GM12892 (cell line): ENCODE measurements around the gene PIGM. TPM values are rescaled to one million over a fixed set of nuclear protein-coding genes. Genes with fewer than 3 reads are reported as not detected.

Experiments used
- DNase-seq: peaks from one replicate; pipeline ENCODE4 v3.0.0; 2011; ENCODE audit not compliant: insufficient read length
- FAIRE-seq: peaks from 2 replicates; lab custom pipeline; 2011; peaks lifted over from hg19 to GRCh38; lab: Jason Lieb, UNC
- POLR2A ChIP-seq: IDR thresholded peaks from 2 replicates; pipeline ENCODE4 v1.6.1; 2011; ENCODE audit warnings: low read depth, low read length, control low read depth
- POLR2AphosphoS5 ChIP-seq: IDR thresholded peaks from 2 replicates; pipeline ENCODE4 v1.6.1; 2011; ENCODE audit warnings: low read depth, low read length, control low read depth
- TAF1 ChIP-seq: IDR thresholded peaks from 2 replicates; pipeline ENCODE4 v1.6.1; 2011; ENCODE audit warnings: low read depth, mild to moderate bottlenecking, control low read depth, low read length, borderline replicate concordance
- polyA plus RNA-seq: library from polyadenylated mRNA; unstranded; fragments of >200 nt; gene quantifications from one replicate; pipeline ENCODE4 v1.2.1, GENCODE V29; 2012; ENCODE audit warnings: missing spikeins, inconsistent platforms; ENCODE audit not compliant: missing spikeins

The PIGM gene
- 2.4 TPM for polyA plus RNA-seq

GRCh38 chr1:160031365-160032164 is at the start of gene PIGM:
Gene PIGM, minus strand, starts transcription at chr1:160031990. Its CDS starts 251 bp downstream, at chr1:160031739.
- TF ChIP-seq POLR2A, result peak; percentile 72
- peak; percentile 58; the same call in 1 of the 2 replicates for TF ChIP-seq POLR2AphosphoS5
- TF ChIP-seq TAF1, result peak; percentile 10
- FAIRE-seq (peak; percentile 96), DNase-seq (peak; percentile 80)

DNA sequence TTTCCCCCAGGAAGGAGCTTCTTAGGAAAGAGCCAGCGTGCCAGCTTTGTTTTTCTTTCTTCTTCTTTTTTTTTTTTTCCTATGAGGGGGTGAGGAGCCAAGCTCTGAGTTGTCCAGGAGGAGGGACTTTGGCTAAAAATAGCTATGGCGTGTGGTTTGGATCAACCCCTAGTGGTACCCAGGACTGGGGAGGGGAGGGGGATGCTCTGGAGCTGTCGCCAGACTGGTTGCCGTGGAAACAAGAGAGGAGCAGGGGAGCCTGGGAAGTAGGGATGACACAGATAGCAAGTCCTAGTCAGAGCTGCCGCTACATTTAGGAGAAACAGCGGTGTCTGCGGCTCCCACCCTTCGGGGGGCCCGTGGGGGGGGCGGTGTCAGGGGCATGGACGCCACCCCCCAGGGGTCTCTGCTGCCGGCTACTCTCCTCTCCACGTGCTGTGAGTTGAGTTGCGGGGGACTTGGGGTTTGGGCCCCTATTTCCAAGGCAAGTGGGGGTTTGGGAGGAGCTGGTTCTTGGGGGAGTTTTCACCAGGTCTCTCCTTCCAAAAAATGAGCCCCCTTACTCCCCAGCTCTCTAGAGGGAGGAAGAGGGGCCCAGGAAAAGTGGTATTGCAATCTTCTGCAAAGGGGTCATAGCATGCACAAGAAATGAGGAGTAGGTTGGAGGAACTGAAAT is 49.6 kb upstream of the PIGM start, which contains the start of gene KCNJ9:
KCNJ9 (plus strand) TSS at position 278 of the 676 bp plus-strand sequence. CDS start 2,493 bp downstream, outside the sequence.
- TF ChIP-seq POLR2A (no peak), TAF1 (no peak), POLR2AphosphoS5 (no peak)
- DNase-seq (no peak), FAIRE-seq (no peak)

DNA sequence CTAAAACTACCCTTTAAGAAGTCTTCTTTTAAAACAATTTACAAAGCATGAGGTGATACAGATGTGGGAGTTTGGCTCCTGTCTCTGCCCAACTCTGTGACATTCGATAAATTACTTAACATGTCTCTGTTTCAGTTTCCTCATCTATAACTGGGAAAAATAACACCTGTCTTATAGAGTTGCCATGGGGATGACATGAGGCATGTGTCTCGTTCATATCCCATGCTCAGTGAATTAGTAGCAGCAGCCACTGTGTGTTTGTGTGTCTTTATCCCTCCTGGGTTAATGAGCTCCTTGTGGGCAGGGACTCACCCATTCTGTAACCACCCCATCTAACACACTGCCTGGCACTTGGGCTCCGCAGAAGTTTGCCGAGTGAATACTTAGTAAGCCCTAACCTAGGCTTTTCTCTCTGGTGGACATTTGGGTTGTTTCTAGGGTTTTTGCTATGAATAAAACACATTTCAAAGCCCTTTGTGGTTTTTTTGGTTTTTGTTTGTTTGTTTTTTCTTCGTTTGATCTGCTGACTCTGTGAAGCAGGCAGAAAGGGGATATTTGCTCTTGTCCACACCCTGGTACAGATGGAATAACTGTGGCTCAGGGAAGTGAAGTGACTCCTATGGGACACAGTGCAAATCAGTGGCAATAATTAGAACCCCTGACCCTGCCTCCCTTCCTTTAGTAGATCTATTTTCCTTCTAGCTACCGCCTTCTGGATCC is 48.8 kb upstream of the PIGM start:
- TF ChIP-seq TAF1 (no peak), POLR2A (no peak), POLR2AphosphoS5 (no peak)
- DNase-seq (no peak), FAIRE-seq (no peak)

DNA sequence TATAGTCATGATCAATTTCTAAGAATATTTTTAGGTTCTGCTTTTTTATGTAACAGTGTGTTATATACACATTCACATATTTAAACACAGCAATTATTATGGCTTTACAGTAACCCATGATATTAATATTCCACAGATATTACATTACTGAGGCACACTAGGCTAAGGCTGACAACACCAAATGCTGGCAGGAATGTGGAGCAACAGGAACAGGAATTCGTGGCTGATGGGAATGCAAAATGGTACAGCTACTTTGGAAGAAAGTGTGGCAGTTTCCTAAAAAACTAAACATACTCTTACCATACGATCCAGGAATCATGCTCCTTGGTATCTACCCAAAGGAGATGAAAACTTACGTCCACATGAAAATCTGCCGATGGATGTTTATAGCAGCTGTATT is 47.7 kb upstream of the PIGM start:
- no peak for TF ChIP-seq TAF1
- TF ChIP-seq POLR2A, result no peak
- no peak for TF ChIP-seq POLR2AphosphoS5
- DNase-seq, result no peak
- no peak for FAIRE-seq

DNA sequence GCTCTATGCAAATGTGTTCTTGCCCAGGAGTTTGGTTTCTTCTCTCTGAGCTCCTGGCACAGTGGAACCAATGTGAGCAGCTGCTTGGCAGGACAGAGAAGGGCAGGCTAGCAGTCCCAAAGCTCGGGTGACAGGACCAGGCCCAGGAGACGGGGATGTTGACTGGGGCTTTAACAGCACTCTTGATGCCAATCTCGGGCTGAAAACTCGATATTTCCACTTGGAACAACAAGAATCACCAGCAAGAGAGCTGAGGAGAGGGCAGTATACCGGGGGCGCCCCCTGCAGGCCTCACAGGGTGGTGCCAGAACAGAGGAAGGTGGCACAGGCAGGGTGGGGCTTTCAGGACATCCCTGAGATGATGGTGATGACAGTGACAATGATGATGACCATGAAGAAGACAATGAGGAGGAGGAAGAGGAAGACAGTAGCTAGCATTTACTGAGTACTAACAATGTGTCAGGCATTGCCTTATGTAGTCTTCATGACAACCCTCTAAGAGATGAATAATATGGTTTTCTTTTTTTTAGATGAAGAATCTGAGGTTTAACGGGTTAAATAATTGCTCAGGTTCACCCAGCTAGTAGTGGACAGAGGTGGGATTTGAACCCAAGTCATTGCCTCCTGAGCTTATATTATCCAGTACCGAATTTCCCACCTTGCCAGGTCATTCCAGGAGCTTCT is 46.9 kb upstream of the PIGM start:
- no peak for TF ChIP-seq POLR2A
- no peak for TF ChIP-seq TAF1
- TF ChIP-seq POLR2AphosphoS5, result no peak
- DNase-seq (peak; percentile 56), FAIRE-seq (no peak)

GRCh38 chr1:160077486-160077885 is 45.7 kb upstream of the PIGM start:
- DNase-seq (no peak), FAIRE-seq (no peak)
- TF ChIP-seq POLR2A (no peak), TAF1 (no peak), POLR2AphosphoS5 (no peak)

- FAIRE-seq (no peak), DNase-seq (no peak)
- TF ChIP-seq TAF1, result no peak
- TF ChIP-seq POLR2A, result no peak
- TF ChIP-seq POLR2AphosphoS5, result no peak
These were observed 44.5 kb upstream of the PIGM start for GRCh38 chr1:160076295-160076694.

DNA sequence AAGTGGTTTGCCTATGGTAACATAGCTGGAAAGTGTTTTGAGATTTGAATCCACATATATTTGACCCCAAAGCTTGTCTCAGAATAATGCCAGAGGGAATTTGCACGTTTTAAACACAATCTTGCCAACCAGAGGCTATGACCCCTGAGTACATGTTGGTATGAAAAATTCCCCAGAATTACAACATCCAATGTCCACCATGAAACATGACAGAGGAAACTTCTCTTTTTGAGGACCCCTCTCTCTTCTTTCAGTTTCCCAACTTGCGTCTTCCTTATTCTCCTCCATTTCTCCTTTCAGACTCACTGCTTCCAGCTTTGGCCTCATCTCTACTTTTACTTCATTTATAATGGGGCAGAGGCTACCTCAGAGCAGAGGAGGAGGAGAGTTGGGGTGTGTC is 44.0 kb upstream of the PIGM start:
- DNase-seq (no peak), FAIRE-seq (no peak)
- TF ChIP-seq POLR2A (no peak), POLR2AphosphoS5 (no peak), TAF1 (no peak)

DNA sequence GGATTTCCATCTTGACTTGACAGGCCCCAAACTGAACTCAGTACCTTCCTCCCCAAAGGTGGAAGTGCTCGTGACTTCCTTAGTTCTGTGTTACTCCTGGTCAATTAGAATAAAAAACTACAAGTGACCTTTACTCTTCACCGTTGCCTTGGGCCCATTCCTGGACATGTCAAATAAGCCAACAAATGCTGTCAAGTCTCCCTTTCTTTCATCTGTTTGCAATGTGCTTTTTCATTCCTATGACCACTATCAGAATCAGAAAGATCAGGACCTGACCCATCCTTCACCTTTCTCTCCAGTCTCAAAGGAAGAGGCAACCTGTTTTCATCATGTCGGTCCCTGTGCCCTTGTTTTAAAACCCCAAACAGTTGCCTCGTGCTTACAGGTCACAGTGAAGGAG is 43.1 kb upstream of the PIGM start:
- TF ChIP-seq TAF1, result no peak
- no peak for TF ChIP-seq POLR2AphosphoS5
- no peak for TF ChIP-seq POLR2A
- FAIRE-seq, result no peak

GRCh38 chr1:160071289-160071688 is 39.5 kb upstream of the PIGM start:
- TF ChIP-seq TAF1, result no peak
- TF ChIP-seq POLR2AphosphoS5, result no peak
- no peak for TF ChIP-seq POLR2A
- no peak for FAIRE-seq

More for the DNA sequence above, 43.1 kb upstream of the PIGM start:
- DNase-seq, result no peak

More at GRCh38 chr1:160071289-160071688, 39.5 kb upstream of the PIGM start:
- no peak for DNase-seq
